ENCODE results near the gene SAMD14. TPM values are rescaled to one million over a fixed set of nuclear protein-coding genes. Genes with fewer than 3 reads are reported as not detected.

Gene SAMD14
- total and polyA plus RNA-seq, 2 experiments from 2014 or later = 0.70 to 4.7 TPM

GRCh38 chr17:50091918-50092285, 38.1 kb downstream of the SAMD14 start:
- Histone ChIP-seq H3K27ac (ENCODE audit: low read depth) (no peak overlapping the region), H3K4me3 (no peak overlapping the region), H2AFZ (no peak overlapping the region), H3K4me2 (no peak overlapping the region), H4K20me1 (replicated peaks; ENCODE audit: insufficient read depth) (no peaks in the 10 kb centered on the region), H3K36me3 (ENCODE audit: insufficient read depth) (no peaks in the 10 kb centered on the region), H3K9me2 (ENCODE audit: insufficient read depth) (no peaks in the 10 kb centered on the region), H3K79me2 (replicated peaks; ENCODE audit: insufficient read depth) (no peaks in the 10 kb centered on the region), H3K4me1 (ENCODE audit: insufficient read depth) (no peaks in the 10 kb centered on the region), H3F3A (replicated peaks; ENCODE audit: low read depth) (0 out of 2 replicates have a peak, but pooled peaks cover 2% of the 10 kb centered on the region), H3K27me3 (ENCODE audit: insufficient read depth) (no peaks in the 10 kb centered on the region)
- peaks cover 5% of the 10 kb centered on the region for H3K4me1 Mint-ChIP-seq
- H3K9me3 Mint-ChIP-seq = no peaks in the 10 kb centered on the region; the same call in 2 of the 3 replicates
- H3K36me3 Mint-ChIP-seq (ENCODE audit: low read depth) = no peaks in the 10 kb centered on the region
- peaks cover 12% of the 10 kb centered on the region for H3K27me3 Mint-ChIP-seq (ENCODE audit: insufficient read depth, low read depth, poor library complexity)
- DNase-seq (ENCODE audit: low spot score) (no peak), ATAC-seq (no peak)
- no peak overlapping the region for H3K4me3 Mint-ChIP-seq
- H3K27ac Mint-ChIP-seq = no peak overlapping the region
- TF ChIP-seq EZH2phosphoT487 (IDR thresholded peaks at IDR 0.05; ENCODE audit: unreplicated experiment) (no peak), ZNF462 (CRISPR knock-in tag; IDR thresholded peaks at IDR 0.05) (no peak), ETS1 (IDR thresholded peaks at IDR 0.05) (no peak), EZH2 (IDR thresholded peaks at IDR 0.05; ENCODE audit: low read depth, unreplicated experiment) (no peak), STAT1 (IDR thresholded peaks at IDR 0.05; ENCODE audit: unreplicated experiment) (no peak), POLR2AphosphoS5 (IDR thresholded peaks at IDR 0.05; ENCODE audit: low read depth) (no peak), ZNF114 (CRISPR knock-in tag; IDR thresholded peaks at IDR 0.05) (no peak), JUNB (IDR thresholded peaks at IDR 0.05; ENCODE audit: unreplicated experiment) (no peak), NANOG (IDR thresholded peaks at IDR 0.05; ENCODE audit: borderline replicate concordance) (no peak), CREB1 (CRISPR knock-in tag; IDR thresholded peaks at IDR 0.05; ENCODE audit: low read depth) (no peak), ZNF331 (CRISPR knock-in tag; IDR thresholded peaks at IDR 0.05; ENCODE audit: low read depth) (no peak), REST (IDR thresholded peaks at IDR 0.05; ENCODE audit: unreplicated experiment) (no peak), CTCF (conservative IDR thresholded peaks at IDR 0.05; ENCODE audit: low read depth in 2 of 2) (no peak)

Data from GM23338 (cell line).